ENCODE results near the gene ADH1C. TPM values are rescaled to one million over a fixed set of nuclear protein-coding genes. Genes with fewer than 3 reads are reported as not detected.

ADH1C gene
- total and polyA plus RNA-seq, 2 experiments from 2014 or later, result 4.4 to 13.7 TPM

DNA sequence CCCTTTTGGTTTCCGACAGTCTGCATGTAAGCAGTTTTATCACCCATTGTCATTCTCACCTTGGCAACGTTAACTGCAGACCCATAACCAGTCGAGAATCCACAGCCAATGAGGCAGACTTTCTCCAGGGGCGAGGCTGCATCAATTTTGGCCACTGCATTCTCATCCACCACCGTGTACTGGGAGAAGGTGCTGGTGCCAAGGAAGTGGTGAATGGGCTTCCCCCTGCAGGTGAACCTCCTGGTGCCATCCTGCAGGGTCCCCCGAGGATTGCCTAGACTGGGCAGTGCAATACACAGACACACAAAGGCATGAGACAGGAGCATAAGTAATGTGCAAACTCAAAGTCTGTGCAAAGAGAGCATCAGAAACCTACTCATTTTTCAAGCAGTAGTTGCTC is 36.7 kb downstream of the ADH1C start:
- Histone ChIP-seq H4K20me1 (ENCODE audit: insufficient read depth, poor library complexity, severe bottlenecking) (no peaks in the 10 kb centered on the region), H3K4me2 (no peak overlapping the region), H3K79me2 (no peaks in the 10 kb centered on the region), H3K27ac (no peak overlapping the region), H2AFZ (no peak overlapping the region), H3K9me2 (replicated peaks; ENCODE audit: insufficient read depth) (no peaks in the 10 kb centered on the region), H3K9me3 (ENCODE audit: low read depth) (no peaks in the 10 kb centered on the region), H3K27me3 (no peaks in the 10 kb centered on the region), H3K36me3 (replicated peaks; ENCODE audit: insufficient read depth, low read depth) (no peaks in the 10 kb centered on the region), H3K4me1 (ENCODE audit: insufficient read depth) (no peaks in the 10 kb centered on the region), H3K4me3 (no peak overlapping the region)
- DNase-seq (ENCODE audit: low spot score), result no peak
- TF ChIP-seq EZH2 (IDR thresholded peaks at IDR 0.05; ENCODE audit: borderline replicate concordance) (no peak), EZH2phosphoT487 (IDR thresholded peaks at IDR 0.05; ENCODE audit: low read depth, severe bottlenecking, unreplicated experiment) (no peak)
- TF ChIP-seq, protein P1, sequence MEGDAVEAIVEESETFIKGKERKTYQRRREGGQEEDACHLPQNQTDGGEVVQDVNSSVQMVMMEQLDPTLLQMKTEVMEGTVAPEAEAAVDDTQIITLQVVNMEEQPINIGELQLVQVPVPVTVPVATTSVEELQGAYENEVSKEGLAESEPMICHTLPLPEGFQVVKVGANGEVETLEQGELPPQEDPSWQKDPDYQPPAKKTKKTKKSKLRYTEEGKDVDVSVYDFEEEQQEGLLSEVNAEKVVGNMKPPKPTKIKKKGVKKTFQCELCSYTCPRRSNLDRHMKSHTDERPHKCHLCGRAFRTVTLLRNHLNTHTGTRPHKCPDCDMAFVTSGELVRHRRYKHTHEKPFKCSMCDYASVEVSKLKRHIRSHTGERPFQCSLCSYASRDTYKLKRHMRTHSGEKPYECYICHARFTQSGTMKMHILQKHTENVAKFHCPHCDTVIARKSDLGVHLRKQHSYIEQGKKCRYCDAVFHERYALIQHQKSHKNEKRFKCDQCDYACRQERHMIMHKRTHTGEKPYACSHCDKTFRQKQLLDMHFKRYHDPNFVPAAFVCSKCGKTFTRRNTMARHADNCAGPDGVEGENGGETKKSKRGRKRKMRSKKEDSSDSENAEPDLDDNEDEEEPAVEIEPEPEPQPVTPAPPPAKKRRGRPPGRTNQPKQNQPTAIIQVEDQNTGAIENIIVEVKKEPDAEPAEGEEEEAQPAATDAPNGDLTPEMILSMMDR (IDR thresholded peaks at IDR 0.05; ENCODE audit: poor library complexity), result no peak
- 83% methylated on average over 6 of the region's 6 CpGs for WGBS (ENCODE audit: low lambda C conversion rate, missing lambda C conversion rate)

DNA sequence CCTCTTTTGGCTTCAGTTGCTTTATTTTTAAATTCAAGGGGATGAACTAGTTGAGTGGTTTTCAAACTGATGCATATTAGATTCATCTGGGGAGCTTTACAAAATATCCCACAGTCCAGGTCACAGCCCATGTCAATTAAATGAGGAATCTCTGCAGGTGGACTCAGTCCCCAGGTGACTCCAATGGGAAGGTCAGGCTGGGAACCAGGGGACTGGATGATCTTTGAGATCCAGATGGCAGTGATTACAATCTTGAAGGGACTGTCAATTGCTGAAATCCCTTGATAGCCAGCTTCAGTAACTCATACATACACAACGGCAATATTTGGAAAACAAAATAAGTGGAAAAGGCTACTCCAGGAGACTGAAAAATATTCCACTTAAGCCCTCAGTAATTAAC is 38.3 kb downstream of the ADH1C start:
- H3K27me3 ChIP-seq, result no peaks in the 10 kb centered on the region
- DNase-seq (ENCODE audit: low spot score), result no peak
- no peaks in the 10 kb centered on the region for H3K4me1 ChIP-seq (ENCODE audit: insufficient read depth)
- no peaks in the 10 kb centered on the region for H3K9me2 ChIP-seq (replicated peaks; ENCODE audit: insufficient read depth)
- H3K4me3 ChIP-seq, result no peak overlapping the region
- no peak for TF ChIP-seq EZH2 (IDR thresholded peaks at IDR 0.05; ENCODE audit: borderline replicate concordance)
- TF ChIP-seq, protein P1 (IDR thresholded peaks at IDR 0.05; ENCODE audit: poor library complexity), result no peak
- TF ChIP-seq EZH2phosphoT487 (IDR thresholded peaks at IDR 0.05; ENCODE audit: low read depth, severe bottlenecking, unreplicated experiment), result no peak
- H3K4me2 ChIP-seq, result no peak overlapping the region
- H3K36me3 ChIP-seq (replicated peaks; ENCODE audit: insufficient read depth, low read depth), result no peaks in the 10 kb centered on the region
- no peaks in the 10 kb centered on the region for H4K20me1 ChIP-seq (ENCODE audit: insufficient read depth, poor library complexity, severe bottlenecking)
- no peaks in the 10 kb centered on the region for H3K9me3 ChIP-seq (ENCODE audit: low read depth)
- WGBS (ENCODE audit: low lambda C conversion rate, missing lambda C conversion rate), result 78% methylated on average over 1 of the region's 1 CpG
- no peak overlapping the region for H2AFZ ChIP-seq
- H3K79me2 ChIP-seq, result no peaks in the 10 kb centered on the region
- H3K27ac ChIP-seq, result no peak overlapping the region

DNA sequence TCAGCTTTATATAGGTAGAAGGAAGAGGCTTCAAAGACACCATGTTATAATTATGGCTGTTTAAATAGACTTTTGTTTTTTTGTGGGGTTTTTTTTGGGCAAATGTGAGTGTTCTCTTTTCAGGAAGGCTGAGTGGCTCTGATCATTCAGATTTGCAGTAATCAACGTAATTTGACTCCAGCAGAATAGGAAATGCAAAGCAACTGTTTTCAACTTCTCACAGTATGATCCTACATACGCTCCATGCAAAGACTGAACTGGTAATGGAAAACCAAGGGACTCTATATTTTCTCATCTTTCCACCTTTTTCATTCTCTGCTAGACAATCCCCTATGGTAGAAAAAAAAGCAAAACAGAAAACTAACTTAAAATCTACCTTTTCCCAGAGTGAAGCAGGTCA is 42.2 kb downstream of the ADH1C start:
- no peak for TF ChIP-seq EZH2phosphoT487 (IDR thresholded peaks at IDR 0.05; ENCODE audit: low read depth, severe bottlenecking, unreplicated experiment)
- TF ChIP-seq, protein P1 (IDR thresholded peaks at IDR 0.05; ENCODE audit: poor library complexity), result no peak
- no peak for TF ChIP-seq EZH2 (IDR thresholded peaks at IDR 0.05; ENCODE audit: borderline replicate concordance)
- H3K4me1 ChIP-seq (ENCODE audit: insufficient read depth), result no peaks in the 10 kb centered on the region
- no peak overlapping the region for H2AFZ ChIP-seq
- H4K20me1 ChIP-seq (ENCODE audit: insufficient read depth, poor library complexity, severe bottlenecking), result no peaks in the 10 kb centered on the region
- 74% methylated on average over 2 of the region's 2 CpGs for WGBS (ENCODE audit: low lambda C conversion rate, missing lambda C conversion rate)
- no peaks in the 10 kb centered on the region for H3K36me3 ChIP-seq (replicated peaks; ENCODE audit: insufficient read depth, low read depth)
- no peaks in the 10 kb centered on the region for H3K9me2 ChIP-seq (replicated peaks; ENCODE audit: insufficient read depth)
- H3K27me3 ChIP-seq, result no peaks in the 10 kb centered on the region
- DNase-seq (ENCODE audit: low spot score), result no peak
- no peaks in the 10 kb centered on the region for H3K79me2 ChIP-seq
- H3K4me2 ChIP-seq, result no peak overlapping the region
- H3K27ac ChIP-seq, result no peak overlapping the region
- H3K9me3 ChIP-seq (ENCODE audit: low read depth), result no peaks in the 10 kb centered on the region
- no peak overlapping the region for H3K4me3 ChIP-seq
